SK-N-SH (cell line): ENCODE measurements around the gene TPST2.

Experiments
- POLR2AphosphoS5 ChIP-seq: IDR thresholded peaks from 2 replicates; pipeline ENCODE4 v1.6.1; 2012; ENCODE audit warnings: low read depth, low read length
- RAD21 ChIP-seq: IDR thresholded peaks from 2 replicates; pipeline ENCODE4 v1.6.1; 2012; ENCODE audit warnings: mild to moderate bottlenecking, low read length
- SIN3A ChIP-seq: IDR thresholded peaks from 2 replicates; pipeline ENCODE4 v1.6.1; 2012; ENCODE audit warnings: low read depth, mild to moderate bottlenecking, low read length, moderate library complexity, borderline replicate concordance
- TF ChIP-seq, protein P1 (sequence below): fragments of 150-350 bp; IDR thresholded peaks from 2 replicates; pipeline ENCODE4 v1.6.1; 2017; ENCODE audit warnings: antibody characterized with exemption, low read length, low read depth, borderline replicate concordance
- TF ChIP-seq, protein P2 (sequence below): fragments of 200-600 bp; sonication (generic); IDR thresholded peaks from 2 replicates; pipeline ENCODE4 v1.6.1; 2017; ENCODE audit warnings: antibody characterized with exemption, mild to moderate bottlenecking, moderate library complexity

DNA sequence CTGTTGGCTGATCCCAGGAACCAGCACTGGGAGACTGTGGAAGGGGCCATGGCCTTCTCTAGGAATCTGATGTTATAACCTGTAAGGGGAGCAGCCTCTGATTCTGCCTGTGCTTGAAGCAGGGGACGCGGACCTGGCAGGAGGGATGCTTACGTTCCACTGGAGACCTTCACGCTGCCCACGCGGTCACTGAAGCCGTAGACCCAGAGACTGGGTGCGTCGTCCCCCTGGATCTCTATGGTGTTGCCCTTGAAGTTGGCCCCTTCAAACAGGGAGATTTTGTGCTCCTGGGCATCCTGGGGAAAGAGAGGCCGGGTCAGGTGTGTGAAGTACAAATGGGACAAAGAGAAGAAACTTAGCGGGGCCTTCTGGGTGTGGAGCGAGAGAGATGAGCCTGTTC is 11.8 kb upstream of the TPST2 start:
- TF ChIP-seq, protein P1, sequence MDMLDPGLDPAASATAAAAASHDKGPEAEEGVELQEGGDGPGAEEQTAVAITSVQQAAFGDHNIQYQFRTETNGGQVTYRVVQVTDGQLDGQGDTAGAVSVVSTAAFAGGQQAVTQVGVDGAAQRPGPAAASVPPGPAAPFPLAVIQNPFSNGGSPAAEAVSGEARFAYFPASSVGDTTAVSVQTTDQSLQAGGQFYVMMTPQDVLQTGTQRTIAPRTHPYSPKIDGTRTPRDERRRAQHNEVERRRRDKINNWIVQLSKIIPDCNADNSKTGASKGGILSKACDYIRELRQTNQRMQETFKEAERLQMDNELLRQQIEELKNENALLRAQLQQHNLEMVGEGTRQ, result no peak
- TF ChIP-seq, protein P2, sequence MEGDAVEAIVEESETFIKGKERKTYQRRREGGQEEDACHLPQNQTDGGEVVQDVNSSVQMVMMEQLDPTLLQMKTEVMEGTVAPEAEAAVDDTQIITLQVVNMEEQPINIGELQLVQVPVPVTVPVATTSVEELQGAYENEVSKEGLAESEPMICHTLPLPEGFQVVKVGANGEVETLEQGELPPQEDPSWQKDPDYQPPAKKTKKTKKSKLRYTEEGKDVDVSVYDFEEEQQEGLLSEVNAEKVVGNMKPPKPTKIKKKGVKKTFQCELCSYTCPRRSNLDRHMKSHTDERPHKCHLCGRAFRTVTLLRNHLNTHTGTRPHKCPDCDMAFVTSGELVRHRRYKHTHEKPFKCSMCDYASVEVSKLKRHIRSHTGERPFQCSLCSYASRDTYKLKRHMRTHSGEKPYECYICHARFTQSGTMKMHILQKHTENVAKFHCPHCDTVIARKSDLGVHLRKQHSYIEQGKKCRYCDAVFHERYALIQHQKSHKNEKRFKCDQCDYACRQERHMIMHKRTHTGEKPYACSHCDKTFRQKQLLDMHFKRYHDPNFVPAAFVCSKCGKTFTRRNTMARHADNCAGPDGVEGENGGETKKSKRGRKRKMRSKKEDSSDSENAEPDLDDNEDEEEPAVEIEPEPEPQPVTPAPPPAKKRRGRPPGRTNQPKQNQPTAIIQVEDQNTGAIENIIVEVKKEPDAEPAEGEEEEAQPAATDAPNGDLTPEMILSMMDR, result no peak
- no peak for TF ChIP-seq SIN3A
- no peak for TF ChIP-seq RAD21
- no peak for TF ChIP-seq POLR2AphosphoS5
